ENCODE measurements around the gene ATAD3B.
"Not testable (repeated sequence)": the region's sequence is repeated elsewhere in the genome, so short reads cannot be mapped to it uniquely, and the experiment has no call there.

ATAD3B gene

DNA sequence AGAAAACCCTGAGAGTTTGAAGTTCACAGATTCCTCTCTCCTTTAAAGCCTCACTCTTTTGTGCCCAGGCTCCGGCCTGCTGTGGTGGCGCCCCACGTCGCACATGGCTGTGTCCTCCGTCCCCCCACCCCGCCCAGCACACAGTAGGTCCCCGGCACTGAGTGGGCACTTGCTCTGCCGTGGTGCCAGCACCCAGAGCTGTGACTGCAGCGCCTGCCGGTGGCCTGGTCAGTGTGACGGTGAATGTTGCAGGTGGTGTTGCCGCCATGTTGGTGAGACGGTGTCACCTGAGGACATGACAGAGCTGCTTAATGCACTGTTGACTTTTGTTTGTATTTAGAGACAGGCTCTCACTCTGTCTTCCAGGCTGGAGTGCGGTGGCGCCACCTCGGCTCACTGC lies 18.7 kb upstream of the ATAD3B start:
- DNase-seq (ENCODE audit: low read depth) = no peak

DNA sequence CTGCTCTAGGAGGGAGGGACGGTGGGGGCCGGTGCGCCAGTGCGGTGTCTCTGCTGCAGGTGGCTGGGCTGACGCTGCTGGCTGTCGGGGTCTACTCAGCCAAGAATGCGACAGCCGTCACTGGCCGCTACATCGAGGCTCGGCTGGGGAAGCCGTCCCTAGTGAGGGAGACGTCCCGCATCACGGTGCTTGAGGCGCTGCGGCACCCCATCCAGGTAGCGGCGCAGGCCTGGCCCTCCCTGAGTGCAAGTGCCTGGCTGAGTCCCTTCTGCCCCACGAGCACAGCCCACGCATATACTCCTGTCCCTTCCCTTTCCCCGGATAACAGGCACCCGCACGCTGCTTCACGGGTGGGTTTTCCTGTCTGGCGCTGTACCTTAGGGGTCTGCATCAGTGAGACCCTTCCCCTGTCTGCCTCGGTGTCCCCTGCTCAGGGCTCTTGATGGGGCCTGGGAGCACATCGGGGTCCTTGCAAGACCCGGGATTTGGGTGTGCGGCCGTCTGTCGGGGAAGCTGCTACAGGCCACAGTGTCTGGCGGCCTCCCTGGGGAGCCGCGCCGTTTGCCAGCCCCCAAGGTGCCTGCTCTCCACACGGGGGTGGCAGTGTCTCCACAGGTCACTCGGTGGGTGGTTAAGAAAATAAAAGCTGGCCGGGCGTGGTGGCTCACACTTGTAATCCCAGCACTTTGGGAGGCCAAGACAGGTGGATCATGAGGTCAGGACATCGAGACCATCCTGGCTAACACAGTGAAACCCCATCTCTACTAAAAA lies 17.1 kb upstream of the ATAD3B start:
- not testable (repeated sequence) for DNase-seq (ENCODE audit: low read depth)

DNA sequence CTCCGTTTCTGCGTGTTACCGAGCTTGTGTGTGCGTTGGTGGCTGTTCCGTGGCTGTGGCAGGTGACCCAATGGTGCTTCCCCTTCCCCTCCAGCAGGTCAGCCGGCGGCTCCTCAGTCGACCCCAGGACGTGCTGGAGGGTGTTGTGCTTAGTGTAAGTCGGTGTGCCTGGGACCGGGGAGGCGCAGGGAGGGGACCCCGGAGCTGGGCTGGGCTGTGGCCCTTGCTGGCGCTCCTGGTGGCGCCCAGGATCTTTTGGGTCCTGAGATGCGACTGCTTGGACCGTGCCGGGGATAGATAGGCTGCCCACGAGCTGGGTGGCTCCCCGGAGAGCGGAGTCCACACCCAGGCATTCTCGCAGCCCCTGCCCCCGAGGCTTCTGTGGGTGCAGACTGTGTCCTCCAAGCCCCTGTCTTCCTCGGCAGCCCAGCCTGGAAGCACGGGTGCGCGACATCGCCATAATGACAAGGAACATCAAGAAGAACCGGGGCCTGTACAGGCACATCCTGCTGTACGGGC lies 16.1 kb upstream of the ATAD3B start:
- no peak for DNase-seq (ENCODE audit: low read depth)

DNA sequence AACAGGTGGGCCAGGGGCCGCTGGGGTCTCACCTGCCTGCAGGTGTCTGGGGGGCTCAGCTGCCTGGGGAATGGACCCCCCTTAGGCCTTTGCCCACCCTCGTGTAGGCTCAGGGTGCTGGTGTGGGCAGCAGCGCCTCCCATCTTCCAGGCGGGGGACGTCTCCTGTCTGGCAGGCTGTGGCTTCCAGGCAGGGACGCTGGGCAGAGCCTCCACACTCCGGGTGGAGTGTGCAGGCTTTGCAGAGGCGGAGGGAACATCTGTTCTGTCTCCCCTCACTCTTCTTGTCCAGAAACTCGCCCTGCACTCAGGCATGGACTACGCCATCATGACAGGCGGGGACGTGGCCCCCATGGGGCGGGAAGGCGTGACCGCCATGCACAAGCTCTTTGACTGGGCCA lies 15.6 kb upstream of the ATAD3B start:
- not testable (repeated sequence) for DNase-seq (ENCODE audit: low read depth)

DNA sequence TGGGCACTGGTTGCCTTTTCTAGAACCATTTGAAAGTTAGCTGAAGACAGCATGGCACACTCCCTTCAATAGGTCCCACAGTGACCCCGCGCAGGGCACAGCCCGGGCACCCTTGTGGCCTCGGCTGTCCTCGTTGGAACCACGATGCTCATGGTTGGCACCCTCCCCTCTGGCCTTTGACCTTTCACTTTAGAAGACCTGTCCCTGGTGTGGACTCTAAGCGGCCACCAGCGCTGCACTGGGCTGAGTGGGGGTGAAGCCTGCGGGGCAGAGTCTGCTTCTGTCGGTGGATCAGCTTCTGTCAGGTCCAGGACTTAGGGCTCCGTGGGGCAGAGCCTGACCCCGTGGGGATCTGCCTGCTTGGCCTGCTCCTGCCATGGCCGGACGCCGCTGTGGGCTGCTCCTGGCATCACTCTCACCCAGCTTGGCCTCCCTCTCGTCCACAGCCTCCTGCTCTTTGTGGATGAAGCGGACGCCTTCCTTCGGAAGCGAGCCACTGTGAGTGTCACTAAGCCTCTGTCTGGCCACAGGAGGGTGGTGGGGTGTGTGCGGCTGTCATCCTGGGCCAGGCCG lies 14.8 kb upstream of the ATAD3B start:
- not testable (repeated sequence) for DNase-seq (ENCODE audit: low read depth)

DNA sequence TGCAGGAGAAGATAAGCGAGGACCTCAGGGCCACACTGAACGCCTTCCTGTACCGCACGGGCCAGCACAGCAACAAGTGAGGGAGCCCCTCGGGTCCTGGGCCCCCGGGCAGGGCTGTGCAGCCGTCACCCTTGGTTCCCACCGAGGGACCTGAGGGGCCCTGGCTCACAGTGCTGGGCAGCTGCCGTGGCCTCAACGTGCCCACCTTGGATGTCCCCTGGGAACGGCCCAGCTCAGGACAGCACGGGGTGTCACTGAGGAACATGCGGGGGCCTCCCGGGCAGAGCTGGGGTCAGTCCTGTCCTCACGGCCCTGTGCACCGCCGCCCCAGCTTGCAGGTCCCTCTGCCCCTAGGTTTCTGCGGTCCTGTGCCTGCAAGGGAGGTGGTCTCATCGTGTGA lies 12.4 kb upstream of the ATAD3B start:
- DNase-seq (ENCODE audit: low read depth) = not testable (repeated sequence)

DNA sequence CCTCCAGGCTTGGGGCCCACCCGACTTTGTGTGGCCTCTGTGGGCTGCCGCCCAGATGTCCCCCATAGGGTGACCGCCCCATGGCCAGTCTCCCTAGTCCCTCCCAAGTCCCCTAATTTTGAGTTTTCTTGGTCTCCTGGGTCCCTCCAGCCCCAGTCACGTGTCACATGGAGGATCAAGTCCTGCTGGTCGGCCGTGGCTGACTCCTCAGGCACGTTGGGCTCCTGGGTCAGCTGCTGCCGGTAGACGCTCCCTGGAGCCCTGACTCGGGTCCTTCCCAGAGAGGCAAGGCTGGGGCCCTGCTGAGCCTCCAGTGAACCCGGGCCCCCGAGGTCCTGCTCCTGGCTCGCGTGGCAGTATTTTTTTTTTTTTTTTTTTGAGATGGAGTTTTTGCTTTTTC lies 11.9 kb upstream of the ATAD3B start:
- not testable (repeated sequence) for DNase-seq (ENCODE audit: low read depth)

DNA sequence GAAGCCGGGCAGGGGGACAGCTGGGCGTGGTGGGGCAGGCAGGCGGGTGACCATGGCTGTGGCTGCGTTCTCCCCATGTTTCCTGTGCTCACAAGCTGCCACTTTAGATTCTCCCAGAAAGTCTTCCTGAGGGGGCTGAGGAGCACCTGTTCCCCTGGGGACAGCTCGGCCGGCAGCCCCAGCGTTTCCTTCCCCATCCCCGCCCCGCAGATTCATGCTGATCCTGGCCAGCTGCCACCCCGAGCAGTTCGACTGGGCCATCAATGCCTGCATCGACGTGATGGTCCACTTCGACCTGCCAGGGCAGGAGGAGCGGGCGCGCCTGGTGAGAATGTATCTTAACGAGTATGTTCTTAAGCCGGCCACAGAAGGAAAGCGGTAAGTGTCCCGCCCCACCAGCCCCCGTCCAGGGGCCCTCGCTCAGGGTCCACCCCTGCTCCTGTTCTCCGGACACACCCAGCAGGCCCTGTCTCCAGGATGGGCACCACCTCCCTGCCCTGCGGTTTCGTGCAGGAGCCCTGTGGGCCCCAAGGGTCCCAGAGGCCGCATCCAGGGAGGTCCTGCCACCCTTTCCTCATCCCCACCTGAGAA lies 10.9 kb upstream of the ATAD3B start:
- no peak for DNase-seq (ENCODE audit: low read depth)

DNA sequence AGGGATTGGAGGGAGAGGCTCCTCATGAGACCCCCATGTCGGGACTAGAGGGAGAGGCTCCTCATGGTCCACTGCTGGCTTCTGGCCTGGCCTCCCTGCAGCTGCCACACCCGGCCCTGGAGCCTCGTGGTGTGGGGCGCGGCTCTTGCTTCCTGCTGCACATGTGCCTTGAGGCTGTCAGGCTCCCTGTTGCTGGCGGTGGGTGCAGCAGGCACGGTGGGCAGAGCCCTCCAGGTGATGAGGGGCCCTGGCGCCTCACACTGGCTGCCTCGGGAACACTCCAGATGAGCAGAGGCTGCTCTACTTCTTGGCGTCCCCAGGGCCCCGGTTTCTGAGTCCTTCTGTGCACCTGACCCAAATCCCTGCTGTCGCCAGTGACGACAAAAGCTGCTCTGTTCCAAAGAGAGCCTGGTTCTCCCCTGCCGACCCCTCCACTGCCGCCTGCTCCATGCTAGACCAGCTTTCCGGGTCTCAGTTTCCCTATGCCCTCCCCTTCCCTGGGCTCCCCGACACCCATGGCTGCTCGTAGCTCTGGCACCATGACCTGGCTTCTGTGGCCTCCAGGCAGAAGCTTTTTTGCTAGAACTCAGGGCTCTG lies 9.7 kb upstream of the ATAD3B start:
- DNase-seq (ENCODE audit: low read depth) = no peak

DNA sequence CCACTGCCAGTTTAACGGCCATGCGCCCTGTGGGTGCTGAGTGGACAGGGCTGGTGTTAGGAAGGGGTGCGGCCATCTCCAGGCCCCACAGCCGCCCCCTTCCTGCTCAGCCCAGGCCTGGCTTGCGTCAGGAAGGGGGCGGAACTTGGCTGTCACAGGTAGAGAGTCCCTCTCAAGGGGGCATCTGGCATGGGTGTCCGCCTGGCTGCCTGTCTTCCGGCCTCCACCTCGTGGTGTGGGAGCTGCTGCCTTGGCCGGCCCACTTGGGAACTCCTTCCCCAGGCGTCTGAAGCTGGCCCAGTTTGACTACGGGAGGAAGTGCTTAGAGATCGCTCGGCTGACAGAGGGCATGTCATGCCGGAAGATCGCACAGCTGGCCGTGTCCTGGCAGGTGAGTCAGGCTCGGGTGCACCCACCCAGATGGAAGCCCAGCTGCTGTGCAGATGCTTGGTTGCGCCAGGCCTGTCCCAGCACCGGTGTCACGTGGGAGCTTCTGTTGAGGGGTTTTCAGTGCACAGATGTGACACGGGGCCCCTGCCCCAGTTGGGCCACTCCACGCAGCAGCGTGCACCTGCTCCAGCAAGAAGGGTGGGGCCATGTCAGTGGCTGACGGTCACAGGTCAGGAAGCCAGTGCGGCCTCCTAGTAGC lies 9.1 kb upstream of the ATAD3B start:
- DNase-seq (ENCODE audit: low read depth) = no peak

DNA sequence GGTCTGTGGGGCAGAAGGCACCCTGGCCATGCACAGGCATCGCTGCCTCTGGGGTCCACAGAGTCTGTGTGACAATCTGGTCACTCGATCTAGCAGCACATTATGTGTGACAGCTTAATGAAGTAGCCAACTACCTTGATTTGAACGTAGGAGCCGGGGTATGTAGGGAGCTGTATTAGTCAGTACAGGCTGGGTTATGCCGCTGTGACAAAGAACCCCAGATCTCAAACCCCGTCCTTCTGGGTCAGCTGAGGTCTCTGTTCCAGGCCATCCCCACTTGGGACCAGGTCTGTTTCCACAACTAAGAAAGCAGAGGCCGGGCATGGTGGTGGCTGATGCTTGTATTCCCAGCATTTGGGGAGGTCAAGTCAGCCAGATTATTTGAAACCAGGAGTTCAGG lies 8.3 kb upstream of the ATAD3B start:
- no peak for DNase-seq (ENCODE audit: low read depth)

DNA sequence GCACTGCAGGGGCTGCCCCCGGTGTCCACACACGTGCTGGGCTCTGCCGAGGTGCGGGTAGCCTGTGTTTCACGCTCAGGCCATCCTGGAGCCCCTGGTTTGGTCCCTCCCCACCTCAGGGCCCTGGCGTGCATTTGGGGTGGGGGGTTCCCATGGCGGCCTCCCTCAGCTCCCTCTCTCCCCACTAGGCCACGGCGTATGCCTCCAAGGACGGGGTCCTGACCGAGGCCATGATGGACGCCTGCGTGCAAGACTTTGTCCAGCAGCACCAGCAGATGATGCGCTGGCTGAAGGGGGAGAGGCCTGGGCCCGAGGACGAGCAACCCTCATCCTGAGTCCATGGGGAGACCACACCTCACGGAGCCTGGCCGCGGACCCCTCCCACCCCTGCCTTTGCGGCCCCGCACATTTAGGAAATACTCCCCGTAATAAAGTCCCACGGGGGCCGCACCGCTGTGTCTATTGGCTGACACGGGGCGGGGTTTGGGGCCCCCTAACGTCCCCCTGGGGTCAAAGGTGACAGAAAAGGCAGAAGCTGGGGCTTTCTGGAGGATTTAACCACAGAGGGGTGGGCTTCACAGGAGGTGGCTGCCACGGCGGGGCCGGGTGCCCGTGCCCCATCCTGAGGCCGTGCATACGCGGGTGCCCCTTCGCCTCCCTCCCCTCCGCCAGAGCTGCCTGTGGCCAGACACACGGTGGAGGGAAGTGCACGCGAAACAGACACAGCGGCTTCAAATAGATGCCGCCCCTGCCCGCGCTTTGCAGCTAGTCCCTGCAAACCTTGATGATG lies 3.2 kb upstream of the ATAD3B start:
- not testable (repeated sequence) for DNase-seq (ENCODE audit: low read depth)

DNA sequence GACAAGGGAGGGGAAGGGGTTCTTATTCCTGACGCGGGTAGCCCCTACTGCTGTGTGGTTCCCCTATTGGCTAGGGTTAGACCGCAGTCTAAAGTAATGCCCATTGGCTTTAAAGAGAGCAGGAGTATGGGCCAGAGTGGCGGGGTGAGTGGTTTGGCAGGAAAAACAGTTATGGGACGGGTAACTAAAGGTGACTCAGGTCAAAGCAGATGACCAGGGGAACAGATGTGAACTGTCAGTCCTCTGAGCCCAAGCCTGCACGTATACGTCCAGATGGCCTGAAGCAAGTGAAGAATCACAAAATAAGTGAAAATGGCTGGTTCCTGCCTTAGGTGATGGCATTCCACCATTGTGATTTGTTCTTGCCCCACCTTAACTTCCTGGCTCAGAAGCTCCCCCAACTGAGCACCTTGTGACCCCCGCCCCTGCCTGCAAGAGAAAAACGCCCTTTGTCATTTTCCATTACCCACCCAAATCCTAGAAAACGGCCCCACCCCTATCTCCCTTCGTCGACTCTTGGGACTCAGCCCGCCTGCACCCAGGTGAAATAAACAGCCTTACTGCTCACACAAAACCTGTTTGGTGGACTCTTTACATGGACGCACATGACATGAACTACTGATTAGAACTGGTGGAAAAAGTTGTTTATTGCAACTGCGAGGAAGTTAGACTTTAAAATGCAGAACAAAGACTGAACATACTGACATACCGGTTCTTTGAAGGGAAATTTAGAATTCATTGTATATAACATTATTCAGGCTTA lies 758 bp upstream of the ATAD3B start:
- no peak for DNase-seq (ENCODE audit: low read depth)

DNA sequence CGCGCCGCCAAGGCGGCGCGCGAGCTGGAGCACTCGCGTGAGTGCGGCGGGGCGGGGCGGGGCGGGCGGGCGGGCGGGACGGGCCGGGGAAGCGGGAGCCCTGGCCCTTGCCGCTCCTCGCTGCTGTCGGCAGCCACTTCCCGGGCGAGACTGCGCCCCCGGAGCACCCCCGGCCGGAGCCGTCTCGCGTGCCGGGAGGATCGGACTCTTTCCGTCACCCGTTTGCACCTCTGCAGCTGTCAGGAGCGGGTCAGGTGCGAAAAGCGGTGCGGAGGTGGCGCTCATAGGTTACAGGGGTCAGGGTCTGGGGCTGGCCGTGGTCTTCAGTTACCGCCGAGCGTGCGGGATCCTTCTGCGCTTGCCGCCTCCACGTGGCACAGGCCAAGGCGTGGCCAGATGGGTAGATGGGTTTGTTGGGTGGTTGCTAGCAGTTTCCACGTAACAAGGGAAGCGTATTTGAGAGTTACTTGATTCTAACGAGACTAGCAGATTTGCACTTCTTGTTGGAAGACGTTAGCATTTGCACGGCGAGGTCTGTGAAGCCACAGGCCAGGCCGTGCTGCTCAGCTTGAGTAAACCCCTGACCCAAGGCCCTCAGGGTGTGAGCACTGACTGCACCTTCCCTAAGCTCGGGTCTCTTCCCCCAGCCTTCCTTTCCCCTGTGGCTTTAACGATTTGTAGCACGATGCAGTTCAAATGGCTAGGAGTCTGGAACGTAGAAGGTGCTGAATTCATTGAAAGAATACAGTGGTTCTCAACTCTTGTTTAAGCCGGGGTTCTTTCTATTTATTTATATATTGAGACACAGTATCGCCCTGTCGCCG lies 700 bp downstream of the ATAD3B start:
- DNase-seq (ENCODE audit: low read depth) = peak; percentile 18

DNA sequence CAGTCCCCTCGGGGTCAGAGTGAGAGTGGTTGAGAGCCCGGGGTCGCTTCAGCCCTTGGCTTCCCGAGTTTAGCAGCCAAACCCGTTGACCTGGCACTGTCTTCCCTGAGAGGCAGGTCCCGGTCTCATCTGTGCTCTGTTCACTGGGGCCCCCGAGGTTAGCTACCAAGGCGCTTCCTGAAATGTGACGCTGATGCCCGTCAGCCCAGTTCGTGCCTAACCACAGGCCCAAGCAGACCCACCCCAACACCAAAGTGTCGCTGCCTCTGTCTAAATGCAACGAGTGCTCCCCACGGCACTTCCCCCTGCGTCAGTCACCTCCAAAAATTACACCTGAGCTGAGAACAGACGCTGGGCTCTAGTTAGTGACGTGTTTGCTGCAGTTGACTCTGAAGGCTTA lies 4.4 kb downstream of the ATAD3B start:
- DNase-seq (ENCODE audit: low read depth) = not testable (repeated sequence)

DNA sequence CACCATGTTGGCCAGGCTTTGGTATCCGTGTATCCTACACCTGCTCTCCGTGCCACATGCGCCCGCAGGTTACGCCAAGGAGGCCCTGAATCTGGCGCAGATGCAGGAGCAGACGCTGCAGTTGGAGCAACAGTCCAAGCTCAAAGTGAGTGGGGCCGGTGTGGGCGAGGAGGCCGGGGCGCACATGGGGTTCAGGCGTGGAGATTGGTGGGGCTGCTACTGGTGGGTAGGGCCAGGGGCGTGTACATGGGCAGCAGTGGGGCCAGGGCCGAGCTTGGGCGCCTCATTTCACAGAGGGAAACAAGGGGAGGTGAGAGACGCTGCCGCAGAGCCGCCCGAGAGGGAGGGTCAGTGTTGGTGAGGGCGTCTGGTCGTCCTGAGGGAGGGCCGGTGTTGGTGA lies 5.6 kb downstream of the ATAD3B start:
- no peak for DNase-seq (ENCODE audit: low read depth)

DNA sequence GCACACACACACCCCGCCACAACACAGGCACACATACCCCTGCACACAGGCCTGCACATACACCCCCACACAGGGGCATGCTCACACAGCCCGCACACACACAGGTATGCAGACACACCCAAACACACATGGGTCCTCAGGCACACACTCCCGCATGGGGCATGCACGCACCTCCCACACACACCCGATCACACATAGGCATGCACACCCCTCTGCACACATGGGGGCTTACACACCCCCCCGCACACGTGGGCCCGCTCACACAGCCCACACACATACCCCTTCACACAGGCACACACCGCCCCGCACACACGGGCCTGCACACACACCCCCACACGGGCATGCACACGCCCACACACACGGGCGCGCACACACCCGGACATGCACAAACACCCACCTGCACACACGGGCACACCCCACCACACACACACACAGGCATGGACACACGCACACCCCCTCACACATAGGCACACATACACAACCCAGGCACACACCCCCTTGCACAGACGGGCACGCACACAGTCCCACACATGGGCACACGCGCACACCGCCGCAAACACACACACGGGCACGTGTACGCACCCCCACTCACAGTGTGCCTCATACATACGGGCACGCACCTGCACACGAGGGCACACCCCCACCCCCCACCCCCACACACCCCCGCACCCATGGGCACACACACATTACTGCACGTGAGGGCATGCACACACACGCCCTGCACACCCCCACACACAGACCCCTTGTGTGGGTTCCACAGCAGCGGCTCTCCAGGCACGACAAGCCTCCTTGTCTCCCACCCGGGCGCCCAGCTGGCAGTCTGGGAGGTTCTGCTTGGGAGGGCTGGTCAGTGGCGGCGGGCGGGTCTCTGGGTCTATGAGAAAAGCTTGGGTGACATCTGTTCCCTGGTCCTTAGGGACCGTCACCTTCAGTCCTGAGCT lies 8.3 kb downstream of the ATAD3B start:
- no peak for DNase-seq (ENCODE audit: low read depth)

DNA sequence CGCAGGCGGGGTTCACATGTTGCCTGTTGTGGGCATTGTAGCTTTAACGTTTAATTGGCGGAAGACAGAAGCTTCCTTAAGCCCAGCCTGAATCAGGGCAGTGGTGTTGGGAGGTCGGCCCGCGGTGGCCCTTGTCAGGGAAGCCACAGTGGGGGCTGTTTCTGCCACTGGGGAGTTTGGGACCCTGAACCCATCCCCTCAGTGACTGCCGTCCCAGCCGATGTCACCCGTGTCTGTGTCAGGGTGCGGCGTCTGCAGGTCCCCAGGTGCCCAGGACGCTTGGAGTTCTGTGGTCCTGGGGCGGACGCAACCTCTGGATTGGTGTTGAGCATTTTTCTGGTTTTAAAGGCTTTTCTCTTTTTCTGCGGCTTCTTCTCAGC lies 8.9 kb downstream of the ATAD3B start:
- DNase-seq (ENCODE audit: low read depth) = not testable (repeated sequence)

DNA sequence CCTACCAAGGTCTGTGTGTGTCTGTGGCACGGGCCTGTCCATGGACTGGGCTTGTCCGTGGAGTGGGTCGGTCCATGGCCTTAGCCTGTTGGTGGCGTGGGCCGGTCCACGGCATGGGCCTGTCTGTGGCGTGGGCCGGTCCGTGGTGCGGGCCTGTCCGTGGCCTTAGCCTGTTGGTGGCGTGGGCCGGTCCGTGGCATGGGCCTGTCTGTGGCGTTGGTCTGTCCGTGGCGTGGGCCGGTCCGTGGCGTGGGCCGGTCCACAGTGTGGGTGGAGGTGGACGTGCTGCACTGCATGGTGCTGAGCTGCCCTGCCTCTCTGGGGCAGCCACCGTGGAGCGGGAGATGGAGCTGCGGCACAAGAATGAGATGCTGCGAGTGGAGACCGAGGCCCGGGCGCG lies 10.2 kb downstream of the ATAD3B start:
- not testable (repeated sequence) for DNase-seq (ENCODE audit: low read depth)

Data from activated T-cell treated with anti-CD3 and anti-CD28 coated beads for 48 hours (primary cell).